Smooth muscle cell (in vitro differentiated cells): ENCODE measurements around the gene FBLL1. TPM values are rescaled to one million over a fixed set of nuclear protein-coding genes. Genes with fewer than 3 reads are reported as not detected.

Experiments used
- DNase-seq: peaks from one replicate; lab custom pipeline; 2025; ENCODE audit not compliant: unreplicated experiment; lab: John Stamatoyannopoulos, UW
- H2AFZ ChIP-seq: fragments of 200-600 bp; sonication (generic); 2 replicates; pipeline ENCODE4 v1.6.0; 2016; ENCODE audit warnings: antibody characterized with exemption, low read depth, mild to moderate bottlenecking
- H3F3A ChIP-seq: fragments of 200-600 bp; sonication (generic); 2 replicates; pipeline ENCODE4 v1.6.0; 2017; ENCODE audit warnings: antibody characterized with exemption, low read depth
- H3K27ac ChIP-seq: fragments of 200-600 bp; sonication (generic); 2 replicates; pipeline ENCODE4 v1.5.1; 2016; ENCODE audit warnings: low read depth, mild to moderate bottlenecking
- H3K27me3 ChIP-seq: fragments of 200-600 bp; sonication (generic); 2 replicates; pipeline ENCODE4 v1.6.1; 2016; ENCODE audit warnings: low read depth, mild to moderate bottlenecking
- H3K36me3 ChIP-seq: fragments of 200-600 bp; sonication (generic); 2 replicates; pipeline ENCODE4 v1.5.1; 2016; ENCODE audit warnings: low read depth
- H3K4me1 ChIP-seq: fragments of 200-600 bp; sonication (generic); 2 replicates; pipeline ENCODE4 v1.5.1; 2016; ENCODE audit warnings: low read depth
- H3K4me2 ChIP-seq: fragments of 200-600 bp; sonication (generic); 2 replicates; pipeline ENCODE4 v1.6.0; 2016; ENCODE audit warnings: mild to moderate bottlenecking
- H3K4me3 ChIP-seq: fragments of 200-600 bp; sonication (generic); 2 replicates; pipeline ENCODE4 v1.5.1; 2016; ENCODE audit warnings: mild to moderate bottlenecking
- H3K79me2 ChIP-seq: fragments of 200-600 bp; sonication (generic); 2 replicates; pipeline ENCODE4 v1.6.0; 2016; ENCODE audit warnings: low read depth, mild to moderate bottlenecking
- H3K9ac ChIP-seq: fragments of 200-600 bp; sonication (generic); 2 replicates; pipeline ENCODE4 v1.6.0; 2016; ENCODE audit warnings: low read depth
- H3K9me3 ChIP-seq: fragments of 200-600 bp; sonication (generic); replicated peaks from 2 replicates; pipeline ENCODE4 v1.5.1; 2016; ENCODE audit warnings: low read depth
- H4K20me1 ChIP-seq: fragments of 200-600 bp; sonication (generic); 2 replicates; pipeline ENCODE4 v1.6.0; 2016; ENCODE audit warnings: low read depth
- CTCF ChIP-seq: fragments of 200-600 bp; sonication (generic); IDR thresholded peaks from 2 replicates; pipeline ENCODE4 v1.5.1; 2017; ENCODE audit warnings: borderline replicate concordance, mild to moderate bottlenecking, antibody characterized with exemption; ENCODE audit not compliant: insufficient read depth, poor library complexity, severe bottlenecking
- WGBS: methylation state at CpG from one replicate; pipeline ENCODE4 v1.1.7; 2016; ENCODE audit warnings: low lambda C conversion rate; 5-methylcytosine and 5-hydroxymethylcytosine counted together
- polyA plus RNA-seq: library from polyadenylated mRNA; unstranded; fragments of >200 nt; fragmentation: Nextera tagmentation; extraction: Ambion mirVana; gene quantifications from 2 replicates; pipeline ENCODE4 v1.2.1, GENCODE V29; 2016
- total RNA-seq: library from RNA; depleted of rRNA; stranded (reverse); fragments of >200 nt; gene quantifications from 2 replicates; pipeline ENCODE4 v1.2.3, GENCODE V29; 2014

FBLL1 gene
- total and polyA plus RNA-seq, 2 experiments from 2014 or later, result 0.30 to 1.0 TPM

- Histone ChIP-seq H4K20me1 (peaks cover 4% of the 10 kb centered on the region), H3K36me3 (no peaks in the 10 kb centered on the region), H3K27ac (no peak overlapping the region), H3K4me1 (peaks cover 4% of the 10 kb centered on the region), H3K9ac (no peak overlapping the region), H3K4me2 (no peak overlapping the region), H3F3A (peaks cover 4% of the 10 kb centered on the region), H3K4me3 (no peak overlapping the region), H3K27me3 (peaks cover 13% of the 10 kb centered on the region), H3K9me3 (no peaks in the 10 kb centered on the region), H2AFZ (no peak overlapping the region), H3K79me2 (no peaks in the 10 kb centered on the region)
- WGBS, result 90% methylated on average over 4 of the region's 4 CpGs
- DNase-seq, result no peak
- TF ChIP-seq CTCF, result no peak
These were observed 1.3 kb upstream of the FBLL1 start for GRCh38 chr5:168527756-168528295.

GRCh38 chr5:168529374-168530234 is 499 bp downstream of the FBLL1 start:
- TF ChIP-seq CTCF, result no peak
- Histone ChIP-seq H4K20me1 (peaks cover 4% of the 10 kb centered on the region), H3K27me3 (peaks cover 13% of the 10 kb centered on the region), H3K79me2 (no peaks in the 10 kb centered on the region), H3K4me3 (peak overlapping the region; percentile 50), H3K27ac (no peak overlapping the region), H3K4me1 (peaks cover 4% of the 10 kb centered on the region), H3K9ac (no peak overlapping the region), H3K4me2 (peak overlapping the region; percentile 90), H3K9me3 (no peaks in the 10 kb centered on the region), H3F3A (peaks cover 4% of the 10 kb centered on the region), H3K36me3 (no peaks in the 10 kb centered on the region), H2AFZ (no peak overlapping the region)
- WGBS, result 44% methylated on average over 58 of the region's 125 CpGs
- DNase-seq, result no peak

- Histone ChIP-seq H3F3A (peaks cover 4% of the 10 kb centered on the region), H3K27me3 (peaks cover 13% of the 10 kb centered on the region), H3K36me3 (no peaks in the 10 kb centered on the region), H3K79me2 (no peaks in the 10 kb centered on the region), H3K27ac (no peak overlapping the region), H4K20me1 (peaks cover 4% of the 10 kb centered on the region), H3K9me3 (no peaks in the 10 kb centered on the region), H2AFZ (no peak overlapping the region), H3K4me3 (no peak overlapping the region), H3K4me1 (peaks cover 4% of the 10 kb centered on the region), H3K9ac (no peak overlapping the region), H3K4me2 (no peak overlapping the region)
- no peak for DNase-seq
- 81% methylated on average over 4 of the region's 4 CpGs for WGBS
- TF ChIP-seq CTCF, result no peak
These were observed 1.6 kb downstream of the FBLL1 start for GRCh38 chr5:168530621-168531150.
